SHP77 treated with DMSO at 0.1 percent for 48 hours (cell line): ENCODE measurements around the gene MRPS33.
"Not testable (repeated sequence)": the region's sequence is repeated elsewhere in the genome, so short reads cannot be mapped to it uniquely, and the experiment has no call there.

Source experiments
- DNase-seq: peaks from one replicate; lab custom pipeline; 2025; lab: John Stamatoyannopoulos, UW

MRPS33 gene

GRCh38 chr7:141012044-141012685, 2.6 kb downstream of the MRPS33 start:
- DNase-seq = no peak

GRCh38 chr7:141011443-141011842, 3.3 kb downstream of the MRPS33 start:
- DNase-seq = no peak

GRCh38 chr7:141003172-141004065, 11.3 kb downstream of the MRPS33 start:
- no peak for DNase-seq

- no peak for DNase-seq
These were observed 13.2 kb downstream of the MRPS33 start for GRCh38 chr7:141001546-141001945.

GRCh38 chr7:141001122-141001521, 13.6 kb downstream of the MRPS33 start:
- DNase-seq = no peak

GRCh38 chr7:140998715-140999114, 16.0 kb downstream of the MRPS33 start:
- no peak for DNase-seq

- DNase-seq = no peak
These were observed 22.3 kb downstream of the MRPS33 start for GRCh38 chr7:140992422-140992821.

GRCh38 chr7:140990193-140990962, 24.4 kb downstream of the MRPS33 start:
- no peak for DNase-seq

- DNase-seq = no peak
These were observed 25.7 kb downstream of the MRPS33 start for GRCh38 chr7:140989068-140989467.

- DNase-seq = no peak
These were observed 30.9 kb downstream of the MRPS33 start for GRCh38 chr7:140983802-140984201.

- DNase-seq = no peak
These were observed 32.2 kb downstream of the MRPS33 start for GRCh38 chr7:140982508-140982907.

GRCh38 chr7:140981951-140982350, 32.8 kb downstream of the MRPS33 start:
- no peak for DNase-seq

GRCh38 chr7:140977741-140978140, 37.0 kb downstream of the MRPS33 start:
- no peak for DNase-seq

GRCh38 chr7:140972876-140973829, 41.6 kb downstream of the MRPS33 start:
- DNase-seq = no peak

GRCh38 chr7:140972344-140972743, 42.4 kb downstream of the MRPS33 start:
- no peak for DNase-seq

GRCh38 chr7:140967438-140967837, 47.3 kb downstream of the MRPS33 start:
- no peak for DNase-seq

- no peak for DNase-seq
These were observed 48.1 kb downstream of the MRPS33 start for GRCh38 chr7:140966561-140967233.

- no peak for DNase-seq
These were observed 53.6 kb downstream of the MRPS33 start for GRCh38 chr7:140961117-140961516.

- DNase-seq = not testable (repeated sequence)
These were observed 57.8 kb downstream of the MRPS33 start for GRCh38 chr7:140956997-140957396.
